Transverse colon (tissue), 3 donors: ENCODE data around the gene ROMO1.

Experiments
- CTCF ChIP-seq, 5 experiments: fragments of 200-600 bp in 3 of 5; fragments of 450-650 bp in 2 of 5; sonication (generic) in 3 of 5; IDR thresholded peaks; 1 replicate in 2 of 5; 2 replicates in 3 of 5; pipeline ENCODE4 v1.5.1; 2016 to 2017; ENCODE audit warnings: antibody characterized with exemption in 5 of 5, inconsistent platforms in 3 of 5, mild to moderate bottlenecking in 2 of 5, moderate library complexity in 1 of 5
- EP300 ChIP-seq: sonication (generic); formaldehyde crosslinking; IDR thresholded peaks from one replicate; pipeline ENCODE4 v1.6.1; 2017; ENCODE audit warnings: antibody characterized with exemption, low read depth
- POLR2A ChIP-seq: fragments of 450-650 bp; IDR thresholded peaks from one replicate; pipeline ENCODE4 v1.6.1; 2016; ENCODE audit warnings: antibody characterized with exemption, mild to moderate bottlenecking, moderate library complexity

GRCh38 chr20:35650632-35651031, 48.6 kb upstream of the ROMO1 start:
- TF ChIP-seq CTCF (IDR thresholded peaks at IDR 0.05): no peak
- no peak for TF ChIP-seq POLR2A
- no peak for TF ChIP-seq EP300
